GM18499 (cell line): ENCODE results near the gene MRPL39.
"Not testable (repeated sequence)": the region's sequence is repeated elsewhere in the genome, so short reads cannot be mapped to it uniquely, and the experiment has no call there.

ENCODE experiments used
- ATAC-seq: cut with Tn5 transposase; IDR thresholded peaks from one replicate; pipeline ENCODE4 v1.9.1; 2021; ENCODE audit warnings: moderate number of reproducible peaks; ENCODE audit not compliant: insufficient read depth, unreplicated experiment

The MRPL39 gene

DNA sequence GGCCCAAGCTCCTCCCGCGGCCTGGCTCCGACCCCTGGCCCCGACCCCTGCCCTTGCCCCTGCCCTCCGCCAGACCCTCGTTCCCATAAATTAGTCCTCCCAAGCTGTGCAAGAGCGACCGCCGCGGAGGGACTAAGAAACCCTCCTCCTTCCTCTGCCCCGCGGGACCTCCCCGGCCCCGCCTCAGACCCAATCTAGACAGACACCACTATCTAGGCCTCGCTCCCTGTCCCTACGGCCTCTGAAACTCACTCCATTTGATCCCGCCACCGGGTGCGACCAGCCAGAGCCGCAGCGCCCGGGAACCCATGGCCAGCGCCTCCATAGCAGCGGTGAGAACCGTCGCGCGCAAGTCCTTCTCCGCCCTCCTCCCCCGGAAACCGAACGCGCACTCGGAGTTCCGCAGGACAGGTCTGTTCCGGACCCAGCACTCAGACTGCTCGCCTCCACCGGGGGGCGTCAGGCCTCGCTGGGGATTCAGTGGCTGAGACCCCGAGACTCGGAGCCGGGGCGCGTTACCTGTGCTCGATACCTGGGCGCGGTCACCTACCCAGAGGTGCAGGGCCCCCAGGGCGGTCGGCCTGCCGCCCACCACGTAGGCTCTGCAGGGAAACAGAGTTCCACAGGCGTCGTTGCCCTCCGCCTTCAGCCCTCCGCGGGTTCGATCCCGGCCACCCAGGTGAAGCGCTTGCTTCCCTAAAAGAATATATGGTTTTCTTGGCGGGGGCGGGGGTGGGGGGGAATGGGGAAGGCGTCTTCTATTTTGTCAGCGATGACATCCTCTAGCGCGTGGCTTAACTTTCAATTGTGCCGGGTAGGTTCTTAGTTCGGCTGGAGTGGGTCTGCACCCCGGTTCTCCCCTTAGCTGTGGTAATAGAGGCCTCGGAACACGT, at the start of gene MRPL39:
TSS of gene MRPL39 (minus strand) at position 331 of the 893 bp plus-strand sequence. CDS start at position 325, 6 bp downstream.
- peak; percentile 81 for ATAC-seq

DNA sequence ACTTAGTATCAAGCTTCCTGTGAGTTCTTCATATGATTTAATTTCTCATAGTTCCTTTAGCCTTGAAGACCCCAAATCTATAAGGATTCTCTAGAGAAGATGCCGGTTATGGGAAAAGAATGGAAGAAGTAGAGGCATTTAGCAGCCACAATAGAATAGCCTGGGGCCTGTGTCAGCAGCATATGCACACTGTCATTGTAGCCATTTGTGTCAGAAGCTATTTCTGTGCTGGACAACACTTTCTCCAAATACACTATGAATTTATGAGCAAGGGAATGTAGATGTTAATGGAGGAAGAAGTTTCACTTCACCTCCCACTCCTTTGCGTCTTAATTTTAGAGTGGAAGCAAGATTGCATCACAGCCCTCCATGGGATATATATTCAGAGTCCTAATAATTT, 49.1 kb upstream of the MRPL39 start:
- no peak for ATAC-seq

DNA sequence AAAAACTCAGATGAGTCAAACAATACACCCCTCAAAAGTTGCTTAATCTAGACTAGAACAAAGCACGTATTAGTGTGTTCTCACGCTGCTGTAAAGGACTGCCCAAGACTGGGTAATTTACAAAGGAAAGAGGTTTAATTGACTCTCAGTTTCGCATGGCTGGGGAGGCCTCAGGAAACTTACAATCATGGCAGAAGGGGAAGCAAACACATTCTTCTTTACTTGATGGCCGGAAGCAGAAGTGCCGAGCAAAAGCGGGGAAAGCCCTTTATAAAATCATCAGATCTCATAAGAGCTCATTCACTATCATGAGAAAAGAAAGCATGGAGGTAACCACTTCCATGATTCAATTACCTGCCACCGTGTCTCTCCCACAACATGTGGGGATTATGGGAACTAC, 41.9 kb upstream of the MRPL39 start:
- no peak for ATAC-seq

DNA sequence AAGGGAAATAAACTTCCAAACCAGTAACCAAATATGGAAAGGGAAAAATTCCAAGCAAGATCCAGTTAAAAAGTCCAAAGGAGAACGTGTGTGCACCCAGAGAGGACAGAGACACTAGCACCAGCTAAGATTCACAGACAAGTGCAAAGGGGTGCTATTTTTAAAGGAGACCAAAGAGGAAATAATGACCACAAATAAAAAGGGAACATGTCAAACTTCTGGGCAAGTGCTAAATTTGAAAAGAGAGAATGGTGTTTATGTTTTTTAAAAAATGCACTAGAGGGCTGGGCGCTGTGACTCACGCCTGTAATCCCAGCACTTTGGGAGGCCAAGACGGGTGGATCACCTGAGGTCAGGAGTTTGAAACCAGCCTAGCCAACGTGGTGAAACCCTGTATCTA, 40.4 kb upstream of the MRPL39 start:
- ATAC-seq: no peak

DNA sequence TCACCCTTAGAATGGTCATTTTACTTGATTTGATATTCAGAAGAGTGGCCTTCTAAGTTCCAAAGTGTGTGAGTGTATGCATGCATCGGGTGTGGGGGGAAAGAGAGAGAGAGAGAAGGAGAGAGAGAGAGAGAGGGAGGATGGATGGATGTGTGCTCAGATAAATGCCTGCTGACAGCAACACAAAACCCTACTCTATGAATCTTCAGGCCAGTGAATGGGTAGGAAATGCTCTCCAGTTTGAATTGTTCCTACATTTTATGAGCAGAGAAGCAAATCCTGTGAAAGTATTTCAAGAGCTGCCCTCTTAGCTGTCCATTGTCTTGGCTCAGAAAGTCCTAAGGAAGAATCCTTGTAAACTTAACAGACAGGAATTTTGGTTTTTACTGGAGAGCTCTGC, 39.2 kb upstream of the MRPL39 start:
- ATAC-seq: no peak

DNA sequence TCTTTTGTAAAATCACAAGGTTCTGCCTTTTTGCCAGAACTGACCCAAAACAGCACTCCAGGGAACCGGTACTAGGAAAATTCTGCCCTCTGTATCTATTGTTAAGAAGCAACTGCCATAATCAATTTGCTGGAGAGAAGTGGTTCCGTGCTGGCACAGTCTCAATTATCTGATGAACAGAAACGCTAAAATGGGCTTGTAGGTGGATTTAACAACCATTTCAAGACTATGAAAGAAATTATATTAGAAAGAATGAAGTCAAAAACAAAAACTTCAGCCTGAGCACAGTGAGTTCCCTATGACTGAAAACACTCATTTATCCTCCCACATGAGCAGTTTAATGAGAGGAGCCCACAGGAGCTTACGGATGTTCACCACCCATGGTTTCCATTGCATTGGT, 36.2 kb upstream of the MRPL39 start:
- no peak for ATAC-seq

DNA sequence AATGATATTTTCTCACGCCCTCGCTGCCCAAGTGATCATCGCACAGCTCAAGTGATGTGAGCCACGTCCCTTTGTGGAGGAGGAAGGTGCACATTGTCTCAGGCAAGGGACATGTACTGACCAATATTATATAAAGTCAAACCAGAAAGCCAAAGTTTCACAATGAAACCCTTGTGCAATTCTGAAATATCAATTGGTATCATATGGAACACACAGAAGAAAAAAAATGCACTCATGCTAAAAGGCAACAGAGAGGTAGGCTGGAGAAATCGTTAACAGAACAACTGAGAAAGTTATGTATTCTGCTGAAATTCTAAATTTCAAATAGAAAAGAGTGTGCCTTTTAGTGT, 33.6 kb upstream of the MRPL39 start:
- no peak for ATAC-seq

DNA sequence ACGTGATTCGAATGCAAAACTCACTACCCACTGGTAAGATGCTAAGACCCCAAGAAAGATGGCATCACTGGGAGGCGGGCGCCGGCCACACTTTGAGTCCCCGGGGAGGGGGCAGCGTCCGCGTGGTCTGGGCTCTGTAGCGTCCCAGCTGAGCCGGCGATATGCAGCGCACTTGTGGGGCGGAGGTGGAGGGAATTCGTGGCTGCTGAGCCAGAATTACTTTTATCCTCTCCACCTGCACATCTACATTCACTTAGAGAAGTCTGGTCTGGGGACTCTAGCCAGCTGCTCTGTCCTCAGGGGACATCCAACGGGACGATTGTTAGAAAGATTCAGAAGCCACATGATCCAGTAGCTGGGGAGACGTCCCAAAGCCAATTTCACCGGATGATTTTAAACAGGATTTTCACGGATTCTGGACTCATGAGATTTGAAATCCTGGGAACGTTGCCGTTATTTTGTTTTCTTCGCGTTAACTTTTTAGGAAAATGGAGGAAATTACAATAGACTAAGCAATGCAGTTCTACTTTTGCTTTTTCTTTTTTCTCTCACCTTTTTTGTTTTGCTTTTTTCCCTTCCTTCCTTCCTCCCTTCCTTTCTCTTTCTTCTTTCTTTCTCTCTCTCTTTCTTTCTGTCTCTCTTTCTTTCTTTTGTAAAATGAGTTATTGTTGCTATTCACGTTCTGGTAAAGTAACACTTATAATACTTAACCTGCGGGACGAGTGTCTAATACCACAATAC, 33.1 kb upstream of the MRPL39 start:
- peak; percentile 9 for ATAC-seq

DNA sequence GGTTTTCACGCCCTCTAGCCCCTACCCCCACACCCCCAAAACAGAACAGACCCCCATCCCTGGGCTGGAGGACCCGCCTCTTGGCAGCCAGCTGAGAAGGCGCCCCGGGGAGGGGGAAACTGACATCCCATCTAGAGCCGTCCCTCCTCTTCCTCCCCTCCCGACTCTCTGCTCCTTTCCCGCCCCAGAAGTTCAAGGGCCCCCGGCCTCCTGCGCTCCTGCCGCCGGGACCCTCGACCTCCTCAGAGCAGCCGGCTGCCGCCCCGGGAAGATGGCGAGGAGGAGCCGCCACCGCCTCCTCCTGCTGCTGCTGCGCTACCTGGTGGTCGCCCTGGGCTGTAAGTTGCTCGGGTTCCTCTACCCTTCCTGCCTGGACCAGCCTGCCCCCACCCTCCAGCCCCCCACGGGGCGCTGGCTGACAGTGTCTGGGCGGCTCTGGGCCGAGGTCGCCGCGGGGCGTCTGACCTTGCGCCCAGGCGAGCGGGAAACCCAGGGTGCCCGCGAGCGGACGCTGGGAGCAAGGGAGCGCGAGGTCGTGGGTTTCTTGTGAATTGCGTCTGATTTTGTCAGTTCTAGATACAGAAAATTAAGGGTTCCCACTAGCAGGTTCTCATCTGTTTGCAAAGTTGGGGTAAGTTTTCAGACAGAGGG, 32.4 kb upstream of the MRPL39 start:
- peak; percentile 49 for ATAC-seq

DNA sequence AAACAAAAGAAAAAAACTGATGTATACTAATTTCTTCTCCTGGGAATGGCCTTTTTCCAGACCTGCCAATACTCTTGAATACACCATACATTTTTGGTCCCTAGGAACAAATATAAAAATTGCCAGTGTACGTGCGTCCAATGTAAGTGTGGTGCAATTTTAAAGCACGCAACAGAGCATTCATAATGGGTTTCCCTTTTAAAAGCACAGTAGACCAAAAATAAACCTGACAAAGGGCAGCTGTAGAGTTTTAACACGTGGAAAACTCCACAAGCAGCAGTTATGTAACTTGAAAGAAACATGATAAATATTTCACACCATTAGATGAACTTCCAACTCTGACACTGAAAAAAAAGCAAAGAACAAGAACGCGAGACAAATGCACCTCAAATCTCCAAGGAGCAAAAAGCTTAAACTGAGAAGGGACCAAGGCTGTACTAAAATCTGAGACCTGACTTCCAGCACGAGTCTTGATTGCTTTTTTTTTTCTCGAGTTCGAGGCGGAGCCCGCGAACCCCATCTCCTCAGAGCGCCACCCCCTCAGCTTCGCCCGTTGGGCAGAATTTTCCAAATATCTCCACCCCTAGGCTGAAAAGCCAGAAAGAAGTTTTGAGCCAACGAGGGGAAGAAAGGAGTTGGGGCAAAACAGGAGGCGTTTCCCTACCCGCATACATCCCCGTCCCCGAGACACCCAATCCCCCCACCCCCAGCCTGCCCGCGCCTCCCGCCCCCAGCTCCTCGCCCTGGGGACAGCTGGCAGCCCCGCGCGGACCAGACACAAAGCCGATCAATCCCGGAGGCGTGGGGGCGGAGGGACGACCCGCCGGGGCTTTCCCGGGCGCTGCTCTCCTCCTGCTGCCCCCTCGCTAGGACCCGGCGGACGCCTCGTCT, 31.6 kb upstream of the MRPL39 start, which contains the start of gene JAM2:
TSS of gene JAM2 (plus strand) at position 599 of the 891 bp plus-strand sequence. CDS start 564 bp downstream, outside the sequence.
- ATAC-seq: peak; percentile 23

DNA sequence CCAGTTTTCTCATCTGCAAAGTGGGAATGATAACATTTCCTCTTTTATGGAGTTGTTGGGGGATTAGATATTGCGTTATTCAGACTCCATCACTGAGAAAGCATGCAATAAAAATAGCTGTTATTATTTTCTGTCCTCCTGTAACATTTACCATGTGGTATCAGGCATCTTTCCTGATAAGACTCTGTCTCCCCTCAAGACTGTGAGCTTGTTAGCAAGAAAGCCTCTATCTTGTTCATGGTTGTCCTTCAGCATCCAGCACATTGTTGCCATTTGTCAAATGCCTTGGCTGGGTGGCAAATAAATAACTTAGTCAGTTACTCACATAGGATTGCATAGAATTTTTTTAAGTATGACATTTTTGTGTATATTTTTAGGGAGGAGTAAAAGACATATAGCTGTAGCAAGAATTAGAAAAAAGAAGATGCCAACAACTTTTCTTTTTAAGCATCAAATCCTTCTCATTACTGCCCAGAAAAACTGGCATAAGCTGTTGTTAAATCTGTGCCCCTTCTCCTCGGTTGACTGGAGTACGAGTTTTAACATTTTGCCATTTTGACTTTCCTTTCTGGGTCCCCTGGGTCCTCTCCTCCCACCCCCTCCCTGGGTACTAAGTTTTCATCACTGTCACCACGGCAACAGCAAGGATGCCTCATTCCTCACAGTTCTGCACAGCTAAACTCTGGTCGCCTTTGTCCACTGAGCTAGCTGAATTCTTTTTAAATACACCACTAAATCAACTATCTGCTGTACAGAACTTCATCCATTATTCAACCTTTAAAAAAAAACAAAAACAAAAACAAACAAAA, 30.8 kb upstream of the MRPL39 start:
- ATAC-seq: no peak

DNA sequence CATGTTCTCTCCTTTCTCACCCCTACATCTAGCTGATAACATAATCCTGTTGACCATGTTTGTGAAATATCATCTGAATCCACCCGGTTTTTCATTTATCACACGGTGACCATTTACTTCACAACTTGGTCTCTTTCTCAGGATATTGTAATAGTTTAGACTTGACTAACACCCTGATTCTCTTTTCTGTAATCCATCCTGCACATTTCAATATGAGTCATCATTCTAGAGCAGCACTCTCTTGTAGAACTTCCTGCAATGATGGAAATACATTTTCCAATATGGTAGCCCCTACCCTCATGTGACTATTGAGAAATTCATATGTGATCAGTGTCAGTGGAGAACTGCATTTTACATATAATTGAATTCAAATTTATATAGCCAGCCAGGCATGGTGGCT, 29.4 kb upstream of the MRPL39 start:
- no peak for ATAC-seq

DNA sequence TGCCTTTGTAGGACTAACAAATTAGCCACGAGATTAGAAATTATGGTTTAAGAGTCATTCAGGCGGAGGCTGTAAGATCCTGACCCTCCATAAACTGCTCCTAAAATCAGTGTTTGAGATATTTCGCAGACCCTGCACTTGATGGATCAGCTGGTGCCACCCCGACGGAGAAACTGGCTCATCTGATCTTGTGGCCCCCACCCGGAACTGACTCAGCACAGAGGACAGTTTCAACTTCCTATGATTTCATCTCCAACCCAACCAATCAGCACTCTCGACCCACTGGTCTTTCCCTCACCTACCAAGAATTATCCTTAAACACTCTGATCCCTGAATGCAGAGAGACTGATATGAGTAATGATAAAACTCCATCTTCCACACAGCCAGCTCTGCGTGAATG, 28.0 kb upstream of the MRPL39 start:
- no peak for ATAC-seq

DNA sequence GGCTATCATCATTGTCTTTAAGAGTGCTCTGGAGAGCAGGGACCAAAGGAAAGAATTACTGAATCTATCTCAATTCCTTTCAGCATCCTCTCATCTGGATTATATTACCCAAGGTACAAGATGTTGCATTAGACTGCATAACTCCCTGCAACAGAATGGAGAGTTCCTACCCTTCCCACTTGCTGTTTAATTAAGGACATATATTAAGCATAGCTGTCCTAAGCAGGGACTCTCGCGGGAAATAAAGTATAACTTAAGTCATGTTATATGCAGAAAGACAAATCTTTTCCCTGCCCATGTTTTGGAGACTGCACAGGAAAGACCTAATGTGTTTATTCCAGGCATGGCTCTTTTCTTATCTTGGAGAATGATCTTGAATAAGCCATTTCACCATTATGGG, 25.0 kb upstream of the MRPL39 start:
- no peak for ATAC-seq

DNA sequence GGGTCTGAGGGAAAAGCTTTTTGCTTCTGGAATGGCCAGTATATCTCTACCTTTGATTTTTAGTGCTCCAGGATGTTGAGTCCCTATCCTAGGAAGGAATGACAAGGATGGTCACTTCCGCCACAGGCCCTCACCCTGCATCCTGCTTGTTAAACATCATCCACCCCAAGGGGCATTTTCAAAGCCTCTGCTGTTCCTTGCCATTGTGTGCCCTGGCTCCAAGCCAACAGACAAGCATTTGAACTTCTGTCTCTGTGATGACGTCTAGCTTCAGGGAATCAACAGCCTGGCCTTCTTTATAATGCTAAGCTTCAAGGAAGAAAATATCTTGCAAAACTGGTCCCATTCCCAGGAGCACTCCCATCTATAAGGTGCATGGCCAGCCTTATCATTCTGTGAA, 19.5 kb upstream of the MRPL39 start:
- ATAC-seq: no peak

DNA sequence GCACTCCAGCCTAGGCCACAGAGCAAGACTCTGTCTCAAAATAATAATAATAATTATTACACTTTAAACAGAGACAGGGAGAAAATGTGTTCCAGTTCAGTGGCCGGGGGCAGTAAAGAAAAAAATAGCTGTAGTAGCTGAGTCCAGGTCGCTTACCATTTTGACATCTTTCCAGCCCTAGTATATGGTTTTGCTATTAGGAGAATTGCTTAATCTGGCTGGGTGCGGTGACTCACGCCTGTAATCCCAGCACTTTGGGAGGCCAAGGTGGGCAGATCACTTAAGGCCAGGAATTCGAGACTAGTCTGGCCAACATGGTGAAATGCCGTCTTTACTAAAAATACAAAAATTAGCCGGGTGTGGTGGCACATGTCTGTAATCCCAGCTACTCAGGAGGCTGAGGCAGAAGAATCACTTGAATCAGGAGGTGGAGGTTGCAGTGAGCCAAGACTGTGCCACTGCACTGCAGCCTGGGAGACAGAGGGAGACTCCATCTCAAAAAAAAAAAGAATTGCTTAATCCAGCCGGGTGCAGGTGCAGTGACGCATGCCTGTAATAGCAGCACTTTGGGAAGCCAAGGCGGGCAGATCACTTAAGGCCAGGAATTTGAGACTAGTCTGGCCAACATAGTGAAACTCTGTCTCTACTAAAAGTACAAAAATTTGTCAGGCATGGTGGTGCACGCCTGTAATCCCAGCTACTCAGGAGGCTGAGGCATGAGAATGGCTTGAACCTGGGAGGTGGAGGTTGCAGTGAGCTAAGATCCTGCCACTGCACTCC, 18.7 kb upstream of the MRPL39 start:
- not testable (repeated sequence) for ATAC-seq

DNA sequence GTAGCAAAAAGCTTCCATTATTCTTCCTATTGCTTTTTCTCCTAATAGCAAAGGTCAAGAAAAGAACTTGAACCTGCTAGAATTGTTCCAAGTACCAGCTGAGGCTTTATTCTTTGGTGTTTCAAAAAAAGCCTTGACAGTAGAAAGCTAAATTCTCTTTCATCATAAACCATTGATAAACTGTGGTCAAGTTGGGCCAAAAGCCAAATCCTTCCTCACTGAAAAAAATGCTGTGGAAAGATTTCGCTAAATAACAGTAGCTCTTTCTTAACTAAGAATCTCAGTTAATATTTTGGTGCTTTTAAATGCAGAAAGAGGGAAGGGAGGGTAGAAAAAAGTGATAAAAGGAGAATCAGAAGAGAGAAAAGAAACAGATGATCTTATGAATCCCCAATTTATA, 17.8 kb upstream of the MRPL39 start:
- ATAC-seq: no peak

DNA sequence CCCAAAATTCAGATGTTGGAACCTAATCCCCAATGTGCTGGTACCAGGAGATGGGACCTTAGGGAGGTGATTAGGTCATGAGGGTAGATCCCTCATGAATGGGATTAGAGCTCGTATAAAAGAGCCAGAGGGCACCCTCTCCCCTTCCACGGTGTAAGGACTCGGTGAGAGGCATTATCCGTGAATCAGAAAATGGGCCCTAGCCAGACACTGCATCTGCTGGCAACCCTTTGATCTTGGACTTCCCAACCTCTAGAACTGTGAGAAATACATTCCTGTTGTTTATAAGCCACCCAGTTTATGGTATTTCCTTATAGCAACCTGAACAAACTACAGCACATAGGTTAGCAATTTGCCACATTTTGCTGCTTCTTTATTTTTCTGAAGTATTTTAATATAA, 17.2 kb upstream of the MRPL39 start:
- ATAC-seq: no peak

DNA sequence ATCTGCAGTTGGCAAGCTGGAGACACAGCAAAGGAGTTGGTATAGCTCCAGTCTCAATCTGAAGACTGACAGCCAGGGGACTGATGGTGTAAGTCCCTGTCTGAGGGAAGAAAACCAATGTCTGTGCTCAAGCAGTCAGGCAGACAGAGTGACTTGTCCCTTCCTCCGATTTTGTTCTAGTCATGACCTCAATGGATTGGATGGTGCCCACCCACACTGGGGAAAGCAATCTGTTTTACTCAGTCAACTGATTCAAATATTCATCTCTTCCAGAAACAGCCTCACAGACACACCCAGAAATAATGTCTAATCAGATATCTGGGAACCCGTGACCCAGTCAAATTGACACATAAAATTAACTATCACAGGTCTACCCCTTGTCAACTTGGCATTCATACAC, 11.9 kb upstream of the MRPL39 start:
- ATAC-seq: no peak
